Endothelial cell of umbilical vein (primary cell): ENCODE results near the gene LDHD. TPM values are rescaled to one million over a fixed set of nuclear protein-coding genes. Genes with fewer than 3 reads are reported as not detected.

Experiments used
- BruUV-seq: library from RNA; stranded (reverse); fragments of 400-500 nt; replicated peaks from 2 replicates; lab custom pipeline; 2021; lab: Mats Ljungman, UMichigan
- CTCF ChIA-PET: fragments of 300-600, 350-600 bp; sonication (Branson Sonifier 250); formaldehyde crosslinking; loops from one replicate; lab custom pipeline; 2021; ENCODE audit warnings: antibody characterized with exemption, inconsistent platforms; lab: Charles Lee
- POLR2A ChIA-PET: fragments of 300-600, 350-600 bp; sonication (Branson Sonifier 250); formaldehyde crosslinking; loops from one replicate; lab custom pipeline; 2021; ENCODE audit warnings: antibody characterized with exemption, inconsistent platforms; lab: Charles Lee
- DNase-seq: peaks from one replicate; pipeline ENCODE4 v3.0.0-alpha.2; 2011; ENCODE audit warnings: low read depth, low spot score
- FAIRE-seq: peaks from 2 replicates; lab custom pipeline; 2011; peaks lifted over from hg19 to GRCh38; lab: Jason Lieb, UNC
- H2AFZ ChIP-seq: 2 replicates; pipeline ENCODE4 v1.6.0; 2012; ENCODE audit warnings: low read depth, low read length, control low read depth, inconsistent platforms
- H3K27ac ChIP-seq: 2 replicates; pipeline ENCODE4 v1.5.1; 2011; ENCODE audit warnings: low read depth, mild to moderate bottlenecking, control low read depth, low read length, moderate library complexity; ENCODE audit not compliant: insufficient read depth
- H3K27me3 ChIP-seq, 2 experiments: 2 replicates each; pipeline versions ENCODE4 v1.6.0 to v1.6.1; 2011; ENCODE audit warnings: low read length in 2 of 2, mixed read lengths in 1 of 2; ENCODE audit not compliant: control insufficient read depth in 2 of 2, insufficient read depth in 2 of 2
- H3K36me3 ChIP-seq, 2 experiments: 2 replicates in 1 of 2; 3 replicates in 1 of 2; pipeline ENCODE4 v1.5.1; 2011; ENCODE audit warnings: low read length in 2 of 2, mild to moderate bottlenecking in 1 of 2, moderate library complexity in 1 of 2; ENCODE audit not compliant: control insufficient read depth in 2 of 2, insufficient read depth in 2 of 2; ENCODE audit errors: extremely low read depth in 1 of 2
- H3K4me1 ChIP-seq: 3 replicates; pipeline ENCODE4 v1.5.1; 2011; ENCODE audit warnings: mild to moderate bottlenecking, low read length; ENCODE audit not compliant: control insufficient read depth, insufficient read depth; ENCODE audit errors: extremely low read depth
- H3K4me2 ChIP-seq: 2 replicates; pipeline ENCODE4 v1.6.1; 2011; ENCODE audit warnings: low read length, control low read depth, mixed read lengths; ENCODE audit not compliant: insufficient read depth
- H3K4me3 ChIP-seq, 3 experiments: fragments of 200-600 bp in 1 of 3; sonication (generic), shearing (Covaris generic) in 1 of 3; replicated peaks in 1 of 3; 2 replicates each; pipeline ENCODE4 v1.5.1; 2011 to 2016; ENCODE audit warnings: control low read depth in 3 of 3, low read length in 3 of 3, mild to moderate bottlenecking in 2 of 3, inconsistent platforms in 1 of 3, low read depth in 1 of 3, moderate library complexity in 1 of 3; ENCODE audit not compliant: insufficient read depth in 1 of 3
- H3K79me2 ChIP-seq: 2 replicates; pipeline ENCODE4 v1.6.0; 2012; ENCODE audit warnings: low read length, inconsistent platforms; ENCODE audit not compliant: control insufficient read depth, insufficient read depth
- H3K9ac ChIP-seq: replicated peaks from 2 replicates; pipeline ENCODE3; 2011; ENCODE audit warnings: low read length, control low read depth; ENCODE audit not compliant: insufficient read depth; ENCODE audit errors: extremely low read depth
- H3K9me1 ChIP-seq: replicated peaks from 3 replicates; pipeline ENCODE4 v1.6.0; 2011; ENCODE audit warnings: mild to moderate bottlenecking, low read length; ENCODE audit not compliant: control insufficient read depth, insufficient read depth; ENCODE audit errors: extremely low read depth
- H3K9me3 ChIP-seq: replicated peaks from 2 replicates; pipeline ENCODE4 v1.5.1; 2012; ENCODE audit warnings: low read length, inconsistent platforms; ENCODE audit not compliant: control insufficient read depth, insufficient read depth
- H4K20me1 ChIP-seq: replicated peaks from 2 replicates; pipeline ENCODE3; 2011; ENCODE audit warnings: mild to moderate bottlenecking, low read length; ENCODE audit not compliant: control insufficient read depth, insufficient read depth; ENCODE audit errors: extremely low read depth
- EZH2 ChIP-seq: IDR thresholded peaks from 2 replicates; pipeline ENCODE4 v1.6.1; 2012; ENCODE audit warnings: borderline replicate concordance, low read depth, mild to moderate bottlenecking, moderate library complexity, low read length, inconsistent platforms; ENCODE audit not compliant: severe bottlenecking
- GATA2 ChIP-seq: IDR thresholded peaks from 2 replicates; pipeline ENCODE4 v1.7.0; 2011; ENCODE audit warnings: low read depth, mild to moderate bottlenecking, moderate library complexity, mixed read lengths, low read length; ENCODE audit not compliant: insufficient read length, insufficient read depth
- JUN ChIP-seq: IDR thresholded peaks from 2 replicates; pipeline ENCODE4 v1.6.1; 2011; ENCODE audit warnings: borderline replicate concordance, low read depth; ENCODE audit not compliant: insufficient read length, insufficient read depth
- MYC ChIP-seq: IDR thresholded peaks from one replicate; pipeline ENCODE4 v1.6.1; 2011; ENCODE audit warnings: mild to moderate bottlenecking, low read depth, low read length
- POLR2AphosphoS5 ChIP-seq: IDR thresholded peaks from 2 replicates; pipeline ENCODE4 v1.6.1; 2012; ENCODE audit warnings: low read depth, mild to moderate bottlenecking, control low read depth, low read length, moderate library complexity; ENCODE audit not compliant: insufficient read depth
- dilution Hi-C: fragments of 300-500 bp; cut with MboI; formaldehyde crosslinking; loops from one replicate; pipeline ENCODE4 v1.15.0; 2019; ENCODE audit warnings: low sequenced_read_pairs; ENCODE audit not compliant: extremely low pct_ligation_motif_present
- intact Hi-C: fragments of 100-400 bp; cut with micrococcal nuclease; formaldehyde crosslinking; loops from one replicate; pipeline ENCODE4 v1.10.0; 2022
- polyA plus RNA-seq, 4 experiments: library from polyadenylated mRNA; depleted of rRNA in 3 of 4; stranded (reverse) in 3 of 4; unstranded in 1 of 4; fragments of >200 nt; gene quantifications; 2 replicates each; pipeline versions ENCODE4 v1.2.1 to v1.2.3, GENCODE V29; 2011 to 2012; ENCODE audit warnings: missing spikeins in 1 of 4
- total RNA-seq: library from RNA; stranded (reverse); gene quantifications from 2 replicates; pipeline ENCODE4 v1.2.3, GENCODE V29; 2021
- TF ChIP-seq, protein P1 (sequence below), 2 donors: IDR thresholded peaks; 1 replicate in 1 of 2; 2 replicates in 1 of 2; pipeline ENCODE4 v1.5.1; 2011; ENCODE audit warnings: low read length in 2 of 2, mild to moderate bottlenecking in 2 of 2, moderate library complexity in 2 of 2, control low read depth in 1 of 2, inconsistent platforms in 1 of 2, low read depth in 1 of 2; ENCODE audit not compliant: insufficient read depth in 1 of 2; ENCODE audit errors: extremely low read depth in 1 of 2

The LDHD gene
- total and polyA plus RNA-seq, 2 donors (not counting 3 experiments of a cell fraction or from before 2014, with no cell fraction given): 0.41 TPM; not detected in 1

- Histone ChIP-seq H2AFZ (no peak overlapping the region), H3K27me3 (no peaks in the 10 kb centered on the region), H3K9me1 (no peaks in the 10 kb centered on the region), H3K4me1 (peaks cover 5% of the 10 kb centered on the region), H3K9ac (no peak overlapping the region), H3K36me3 (no peaks in the 10 kb centered on the region), H3K27ac (no peak overlapping the region), H3K4me2 (no peak overlapping the region), H4K20me1 (peaks cover 2% of the 10 kb centered on the region), H3K79me2 (peaks cover 33% of the 10 kb centered on the region), H3K4me3 (no peak overlapping the region), H3K9me3 (no peaks in the 10 kb centered on the region)
- ChIA-PET CTCF (interaction anchor here (1.9 kb wide), 1 partner anchor 31 kb away, joined by 4 read pairs; no protein-coding TSS in a partner anchor), POLR2A (no interaction called here)
- BruUV-seq: no TSS peak
- TF ChIP-seq EZH2 (no peak), POLR2AphosphoS5 (no peak), JUN (no peak), GATA2 (no peak), MYC (no peak)
- TF ChIP-seq, protein P1, sequence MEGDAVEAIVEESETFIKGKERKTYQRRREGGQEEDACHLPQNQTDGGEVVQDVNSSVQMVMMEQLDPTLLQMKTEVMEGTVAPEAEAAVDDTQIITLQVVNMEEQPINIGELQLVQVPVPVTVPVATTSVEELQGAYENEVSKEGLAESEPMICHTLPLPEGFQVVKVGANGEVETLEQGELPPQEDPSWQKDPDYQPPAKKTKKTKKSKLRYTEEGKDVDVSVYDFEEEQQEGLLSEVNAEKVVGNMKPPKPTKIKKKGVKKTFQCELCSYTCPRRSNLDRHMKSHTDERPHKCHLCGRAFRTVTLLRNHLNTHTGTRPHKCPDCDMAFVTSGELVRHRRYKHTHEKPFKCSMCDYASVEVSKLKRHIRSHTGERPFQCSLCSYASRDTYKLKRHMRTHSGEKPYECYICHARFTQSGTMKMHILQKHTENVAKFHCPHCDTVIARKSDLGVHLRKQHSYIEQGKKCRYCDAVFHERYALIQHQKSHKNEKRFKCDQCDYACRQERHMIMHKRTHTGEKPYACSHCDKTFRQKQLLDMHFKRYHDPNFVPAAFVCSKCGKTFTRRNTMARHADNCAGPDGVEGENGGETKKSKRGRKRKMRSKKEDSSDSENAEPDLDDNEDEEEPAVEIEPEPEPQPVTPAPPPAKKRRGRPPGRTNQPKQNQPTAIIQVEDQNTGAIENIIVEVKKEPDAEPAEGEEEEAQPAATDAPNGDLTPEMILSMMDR (IDR thresholded peaks at IDR 0.05; ENCODE audit: extremely low read depth in 1 of 2, insufficient read depth in 1 of 2, low read depth in 1 of 2, low read length in 2 of 2): no peak
- dilution Hi-C loops (no loop called here), intact Hi-C loops (no loop called here)
- DNase-seq: no peak
- no peak for FAIRE-seq
Measured at GRCh38 chr16:75080205-75081029, 36.2 kb downstream of the LDHD start.
